GM18511 (cell line): ENCODE data around the gene SMAD6.

ENCODE experiments used
- ATAC-seq: cut with Tn5 transposase; IDR thresholded peaks from one replicate; pipeline ENCODE4 v1.9.1; 2021; ENCODE audit warnings: mild to moderate bottlenecking, moderate library complexity; ENCODE audit not compliant: unreplicated experiment

SMAD6 gene

DNA sequence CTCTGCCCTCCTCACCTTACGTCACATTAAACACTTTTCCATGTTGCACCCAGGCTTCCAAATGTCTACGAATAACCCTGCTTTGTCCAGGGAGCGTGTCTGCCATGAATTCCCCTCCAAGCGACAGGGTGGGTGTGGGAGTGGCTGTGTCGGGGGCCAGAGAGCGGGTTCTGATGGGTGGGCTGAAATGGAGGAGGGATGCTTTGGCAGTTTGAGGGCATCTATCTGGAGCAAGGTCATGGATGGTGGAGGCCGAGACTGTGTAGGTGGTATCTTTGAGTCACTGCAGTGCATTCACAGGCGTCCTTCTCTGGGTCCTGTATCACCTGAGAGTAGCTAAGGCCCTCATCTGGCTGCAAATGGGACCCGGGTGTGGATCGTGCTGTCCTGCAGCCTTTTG is 36.6 kb downstream of the SMAD6 start:
- ATAC-seq = no peak

DNA sequence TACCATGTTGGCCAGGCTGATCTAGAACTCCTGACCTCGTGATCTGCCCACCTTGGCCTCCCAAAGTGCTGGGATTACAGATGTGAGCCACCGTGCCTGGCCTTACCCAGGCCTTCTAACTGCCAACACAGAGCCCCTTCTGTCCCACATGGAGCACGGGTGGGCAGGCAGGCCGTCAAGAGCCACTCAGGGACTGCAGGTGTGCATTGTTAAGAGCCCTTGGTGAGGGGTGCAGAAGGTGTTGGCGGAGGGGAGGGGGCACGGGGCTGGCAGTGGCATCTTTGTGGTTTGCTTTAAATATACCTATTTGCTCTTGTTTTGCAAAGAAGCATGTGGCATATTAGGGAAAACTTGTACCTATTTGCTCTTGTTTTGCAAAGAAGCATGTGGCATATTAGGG is 37.3 kb downstream of the SMAD6 start:
- no peak for ATAC-seq

DNA sequence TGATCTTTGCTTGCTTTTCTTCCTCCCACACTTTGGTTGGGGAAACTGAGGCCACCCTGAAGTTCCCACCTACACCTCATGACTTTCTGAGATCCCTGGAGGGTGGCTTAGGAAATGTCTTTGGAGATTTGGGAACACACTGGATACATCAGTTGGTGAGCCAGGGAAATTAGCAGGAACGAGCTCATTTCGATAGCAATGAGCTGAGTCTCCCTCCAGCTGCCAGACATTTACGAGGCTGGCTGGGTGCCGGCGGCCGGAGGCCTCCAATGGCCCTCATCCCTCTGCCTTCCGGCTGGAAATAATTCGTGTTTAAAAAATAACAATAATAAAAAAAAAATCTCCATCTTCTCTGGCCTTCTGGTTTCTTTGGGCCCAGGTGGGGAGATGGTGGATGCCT is 38.8 kb downstream of the SMAD6 start:
- ATAC-seq = no peak

DNA sequence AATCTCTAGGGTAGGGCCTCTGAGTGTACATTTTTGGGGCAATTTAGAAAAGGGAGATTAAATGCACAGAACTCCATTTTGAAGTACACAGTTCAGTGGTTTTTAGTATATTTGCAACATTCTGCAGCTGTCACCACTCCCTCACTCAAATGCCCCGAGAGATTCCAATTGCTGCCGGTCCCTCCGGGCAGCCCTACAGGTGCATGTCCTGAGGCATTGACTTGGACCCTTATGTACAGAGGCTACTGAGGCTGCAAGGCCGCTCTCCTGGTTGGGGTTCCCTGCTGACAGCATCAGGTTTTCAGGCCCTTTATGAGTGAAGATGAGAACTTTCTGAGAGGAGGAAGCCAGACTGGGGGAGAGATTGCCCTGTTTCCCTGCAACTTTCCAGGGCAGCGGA is 39.6 kb downstream of the SMAD6 start:
- ATAC-seq = no peak

DNA sequence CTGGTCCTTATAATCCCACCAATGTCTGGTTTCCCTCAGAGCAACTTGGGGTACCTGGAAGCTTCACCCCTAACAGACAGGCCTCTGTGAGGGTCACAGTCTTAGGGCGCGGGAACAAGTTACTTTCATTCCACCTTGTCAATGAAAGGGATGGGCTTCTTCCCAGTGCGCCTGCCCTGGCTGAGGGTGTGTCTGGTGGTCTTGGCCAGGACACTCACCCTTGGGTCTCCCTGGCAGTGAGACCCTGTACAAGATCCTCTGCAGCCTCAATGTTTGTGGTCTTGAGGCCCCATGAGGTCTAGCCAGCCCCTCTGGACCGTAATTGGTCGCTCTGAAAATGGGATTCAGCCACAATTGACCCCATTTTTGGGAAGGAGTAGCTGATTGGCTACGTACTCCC is 40.2 kb downstream of the SMAD6 start:
- no peak for ATAC-seq

DNA sequence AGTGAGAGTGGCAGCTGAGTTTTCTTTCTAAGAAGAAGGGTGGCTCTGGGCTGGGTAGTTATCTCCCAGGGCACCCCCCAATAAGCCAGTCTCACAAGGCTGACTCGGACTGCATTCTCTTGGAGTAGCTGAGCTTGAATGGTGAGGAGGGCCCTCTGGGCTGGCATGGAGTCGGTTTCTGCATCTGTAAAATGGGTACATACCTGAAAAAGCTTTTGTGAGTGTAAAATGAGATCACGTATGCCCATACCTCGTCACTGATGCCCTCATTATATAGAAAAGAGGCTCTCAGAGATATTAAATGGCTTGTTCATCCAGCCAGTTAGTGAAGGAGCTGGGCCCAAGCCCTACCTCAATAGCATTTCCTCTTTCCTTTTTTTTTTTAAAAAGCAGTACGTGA is 41.2 kb downstream of the SMAD6 start:
- ATAC-seq = no peak

DNA sequence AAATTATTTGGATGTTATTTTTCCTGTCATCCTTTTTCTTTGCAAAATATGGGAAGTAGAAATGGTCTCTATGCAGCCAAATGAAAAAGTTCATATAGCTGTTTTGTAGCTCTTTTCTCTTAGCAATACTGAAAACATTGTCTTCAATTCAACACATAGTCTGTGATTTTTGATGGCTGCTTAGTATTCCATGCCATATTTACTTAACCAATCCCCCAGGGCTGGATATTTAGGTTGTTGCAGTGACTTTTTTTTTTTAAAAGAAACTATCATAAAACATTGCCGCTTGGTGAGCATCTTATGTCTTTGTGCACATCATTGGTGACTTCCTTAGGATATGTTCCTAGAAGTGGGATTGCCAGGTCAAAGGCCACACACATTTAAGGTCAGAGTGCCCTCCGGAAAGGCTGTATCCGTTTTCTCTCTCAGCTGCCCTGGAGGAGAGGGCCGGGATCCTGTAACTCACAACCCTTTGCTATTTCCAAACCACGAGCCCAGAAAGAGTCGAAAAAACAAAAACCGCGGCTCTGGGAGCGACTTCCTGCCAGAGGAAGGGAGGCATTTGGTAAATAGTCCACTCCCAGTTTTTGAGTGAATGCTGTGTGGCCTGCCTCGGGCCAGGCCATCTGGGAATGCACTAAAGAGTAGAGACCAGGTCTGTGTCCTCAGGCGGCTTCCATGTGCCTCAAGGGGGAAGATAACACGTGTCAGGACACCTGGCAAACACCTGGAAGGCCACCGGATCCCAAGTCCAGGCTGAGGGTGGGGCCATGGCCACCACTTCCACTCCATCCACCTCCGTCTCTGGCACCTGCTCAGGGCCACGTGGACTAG is 41.9 kb downstream of the SMAD6 start:
- no peak for ATAC-seq

DNA sequence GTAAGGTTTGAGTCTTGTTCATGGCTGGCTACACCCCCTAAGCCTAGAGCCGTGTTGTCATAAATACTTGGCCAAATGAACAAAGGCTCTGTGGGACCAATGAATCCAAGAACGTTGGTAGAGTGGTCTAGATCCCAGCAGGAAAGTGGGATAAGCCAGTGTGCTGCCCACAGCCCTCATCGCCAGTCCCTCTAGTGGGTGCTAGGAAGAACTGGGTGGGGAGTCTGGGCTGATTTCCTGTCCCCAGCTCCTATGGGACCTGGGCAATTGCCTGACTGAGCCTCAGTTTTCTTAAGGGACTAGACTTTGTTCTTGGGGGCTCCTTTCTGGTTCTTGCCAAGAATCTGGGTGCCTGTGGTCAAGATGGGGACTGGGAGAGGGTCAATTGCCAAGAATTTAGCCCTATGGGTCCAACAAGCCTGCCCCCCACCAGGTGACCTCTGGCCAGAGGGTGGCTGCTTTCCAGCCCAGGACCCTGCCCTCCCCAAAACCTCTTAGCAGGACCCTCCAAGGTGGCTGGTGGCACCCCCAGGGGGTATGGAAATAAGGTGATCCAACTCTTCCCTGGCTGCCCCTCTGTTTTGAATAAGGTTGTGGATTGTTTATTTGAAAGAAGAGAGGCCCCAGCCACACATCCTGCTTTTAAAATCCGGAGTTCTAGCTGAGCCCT is 42.7 kb downstream of the SMAD6 start:
- no peak for ATAC-seq

DNA sequence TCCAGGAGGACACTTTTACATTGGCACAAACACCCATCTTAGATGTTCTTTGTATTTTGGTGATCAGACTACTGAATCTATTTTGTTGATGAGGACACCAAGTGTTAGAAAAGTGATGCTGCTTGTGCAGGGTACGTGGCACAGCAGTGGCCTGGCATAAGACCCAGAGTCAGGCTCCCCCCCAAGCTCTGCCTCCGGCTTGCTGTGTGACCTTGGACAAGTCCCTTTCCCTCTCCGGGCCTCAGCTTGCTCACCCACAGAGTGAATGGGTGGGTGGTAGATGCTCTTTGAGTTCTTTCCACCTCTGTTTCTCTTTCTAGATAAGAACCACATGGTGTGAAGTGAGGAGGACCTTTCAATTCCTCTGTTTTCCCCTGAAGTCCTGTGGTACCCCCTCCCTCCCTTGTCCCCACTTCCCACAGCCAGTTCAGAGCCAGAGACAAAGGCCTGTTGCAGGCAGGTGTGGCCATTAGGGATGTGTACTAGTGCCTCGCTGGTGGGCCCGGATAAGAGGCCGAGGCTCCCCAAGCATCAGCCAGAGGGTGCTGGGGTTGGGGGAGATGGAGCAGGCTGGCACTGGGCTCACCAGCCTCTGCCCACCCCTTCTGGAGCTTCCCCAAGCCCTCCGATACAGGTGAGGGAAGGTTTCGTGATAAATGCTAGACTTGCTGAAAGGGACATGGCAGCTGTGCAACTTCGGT is 43.6 kb downstream of the SMAD6 start:
- no peak for ATAC-seq

DNA sequence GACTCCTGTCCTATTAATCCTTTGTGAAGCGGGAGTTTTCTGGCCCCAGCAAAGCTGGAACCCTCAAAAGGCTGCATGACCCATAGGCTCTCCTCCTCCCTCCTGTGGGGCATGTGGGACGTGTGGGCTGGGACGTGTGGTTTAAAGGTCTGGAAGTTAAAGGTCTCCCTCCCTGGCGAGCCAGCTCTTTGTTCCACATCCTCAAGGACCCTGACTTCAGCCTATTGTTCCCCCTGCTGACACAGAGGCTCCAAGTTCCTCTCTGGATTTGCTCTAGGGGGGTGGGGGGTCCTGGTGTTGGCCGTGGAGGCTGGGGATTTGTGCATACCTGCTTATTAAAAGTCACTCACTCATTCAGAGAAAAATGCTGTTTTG is 44.2 kb downstream of the SMAD6 start:
- ATAC-seq = no peak

DNA sequence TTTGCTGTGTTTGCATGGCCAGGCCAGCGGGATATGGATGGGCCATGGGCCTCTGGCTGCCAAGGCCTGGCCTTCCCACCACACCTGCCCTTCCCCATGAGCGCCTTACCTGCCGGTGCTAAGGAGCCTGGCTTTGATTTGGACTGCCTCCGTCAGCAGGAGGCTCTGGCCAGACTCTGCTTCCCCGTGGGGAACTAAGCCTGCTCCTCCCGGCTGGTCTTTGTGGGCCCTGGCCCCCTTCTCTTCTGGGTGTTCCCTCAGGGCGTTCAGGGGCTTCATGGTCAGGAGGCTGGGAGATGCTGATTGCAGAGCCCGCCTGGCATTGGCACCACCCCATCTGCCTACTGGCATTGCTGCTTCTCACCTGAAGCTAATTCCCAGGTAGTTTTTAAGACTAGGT is 45.2 kb downstream of the SMAD6 start:
- no peak for ATAC-seq

DNA sequence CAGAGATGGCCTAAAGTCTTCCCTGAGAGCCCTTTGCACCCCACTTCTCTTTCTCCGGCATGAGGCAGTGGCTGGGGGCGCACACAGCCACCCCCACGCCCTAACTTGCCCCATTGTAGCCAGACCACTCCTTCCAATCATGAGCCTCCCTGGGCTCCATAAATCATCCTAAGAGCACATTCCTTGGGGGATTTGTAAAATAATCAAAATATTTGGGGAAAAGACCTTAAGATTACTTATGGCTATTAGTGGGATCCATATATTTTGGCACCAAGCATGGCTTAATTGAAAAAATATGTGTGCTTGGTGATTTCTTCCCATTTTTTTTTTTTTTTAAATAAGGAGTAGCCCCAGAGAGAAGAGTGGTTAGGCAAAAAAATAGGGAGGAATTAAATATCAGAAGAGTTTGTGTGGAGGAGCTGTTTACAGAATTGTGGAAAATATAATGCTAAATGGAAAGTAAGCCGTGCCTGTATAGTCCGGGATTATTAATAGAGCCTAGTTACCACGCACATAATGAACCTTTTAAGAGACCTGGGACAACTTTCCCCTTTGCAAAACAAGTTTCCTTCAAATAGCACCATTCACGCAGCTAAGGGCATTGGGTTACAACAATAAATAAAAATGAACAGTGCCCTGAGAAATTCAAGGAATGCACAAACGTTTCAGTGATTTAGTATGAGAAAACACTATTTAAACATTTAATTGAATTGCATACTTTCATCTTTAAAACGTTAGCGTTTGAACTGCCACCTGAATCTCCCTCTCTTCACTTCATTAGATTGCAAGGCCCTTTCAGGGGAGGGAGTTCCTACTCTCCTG is 46.1 kb downstream of the SMAD6 start:
- no peak for ATAC-seq

DNA sequence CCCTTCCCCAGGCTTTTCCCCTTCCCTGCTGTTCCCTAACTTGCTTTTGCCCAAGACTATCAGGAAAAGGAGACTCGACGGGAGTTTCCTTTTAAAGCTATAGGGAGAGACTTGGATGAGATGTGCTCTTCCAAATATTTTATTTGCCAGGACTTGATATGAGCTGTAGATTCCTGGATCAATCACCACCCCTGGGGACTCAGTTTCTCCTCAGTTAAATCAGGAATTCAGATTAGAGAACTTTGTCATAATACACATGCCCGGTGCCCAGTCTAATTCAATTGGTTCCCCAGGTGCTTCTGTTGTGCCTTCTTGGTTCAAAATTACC is 46.6 kb downstream of the SMAD6 start:
- no peak for ATAC-seq

DNA sequence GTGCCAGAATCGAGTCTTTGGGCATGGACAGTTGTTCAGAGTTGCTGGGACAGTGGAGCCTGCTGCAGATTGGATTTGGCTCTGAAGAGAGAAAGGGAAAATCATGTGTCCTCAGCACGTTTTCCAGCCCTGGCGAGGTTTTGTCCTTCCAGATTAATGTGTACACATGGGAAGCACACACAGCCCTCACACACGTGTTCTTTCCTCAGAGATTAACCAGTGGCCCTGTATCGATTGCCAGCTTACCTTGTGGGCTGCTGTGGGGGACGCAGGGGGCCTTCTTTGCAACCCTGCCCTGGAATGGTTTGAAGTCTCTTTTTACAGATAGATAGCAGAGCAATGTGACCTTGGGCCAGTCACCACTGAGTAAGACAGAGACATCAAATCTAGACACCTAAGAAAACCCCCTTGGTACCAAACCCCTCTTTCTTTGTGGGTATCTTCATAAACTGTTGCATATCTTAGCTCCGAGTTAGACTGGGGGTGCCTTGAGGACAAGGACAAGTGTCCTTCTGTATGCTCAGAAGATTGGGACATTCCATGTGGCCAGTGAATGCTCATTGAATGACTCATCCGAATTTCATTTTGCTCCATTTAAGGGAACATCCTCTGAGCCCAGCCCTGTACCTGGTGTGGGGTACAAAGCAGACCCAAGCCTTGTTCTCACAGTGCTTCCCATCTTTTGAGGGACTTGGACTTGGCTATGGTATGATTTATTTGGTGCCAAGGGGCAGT is 48.0 kb downstream of the SMAD6 start:
- no peak for ATAC-seq

DNA sequence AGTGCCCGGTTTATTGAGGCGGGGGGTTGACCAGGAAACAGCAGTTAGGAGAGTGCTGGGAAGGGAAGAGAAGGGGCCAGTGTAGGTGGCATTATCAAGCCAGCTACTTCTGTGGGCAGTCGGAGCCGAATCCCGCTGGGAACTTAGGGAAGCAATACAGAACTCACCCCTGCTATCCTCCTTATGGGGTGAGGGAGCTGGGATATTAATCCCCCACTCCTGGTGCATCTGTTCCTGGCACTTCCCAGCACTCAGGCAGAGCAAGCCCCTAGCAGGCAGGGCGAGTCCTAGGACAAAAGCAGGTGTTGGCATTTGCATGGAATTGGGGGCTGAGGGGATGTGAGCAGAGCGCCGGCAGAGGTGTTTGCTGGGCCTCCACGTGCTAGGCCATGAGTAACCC is 48.6 kb downstream of the SMAD6 start:
- ATAC-seq = no peak

DNA sequence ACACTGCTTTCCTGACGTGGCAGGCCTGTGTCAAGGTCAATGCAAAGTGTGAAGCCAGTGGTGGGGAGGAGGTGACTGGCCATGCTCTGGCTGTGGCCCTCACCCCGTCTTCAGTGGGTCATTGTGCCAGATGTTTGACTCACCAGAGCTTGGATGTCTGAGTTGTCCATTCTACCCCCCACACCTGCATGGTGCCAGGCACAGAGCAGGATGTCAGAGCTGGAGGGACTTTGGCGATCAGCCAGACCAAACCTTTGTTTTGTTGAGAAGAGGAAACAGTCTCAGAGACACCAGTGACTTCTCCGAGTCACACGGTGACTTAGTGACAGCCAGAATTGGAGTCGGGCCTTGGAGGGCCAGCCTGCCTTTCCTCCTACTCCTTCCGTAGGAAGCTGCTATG is 49.5 kb downstream of the SMAD6 start:
- no peak for ATAC-seq

DNA sequence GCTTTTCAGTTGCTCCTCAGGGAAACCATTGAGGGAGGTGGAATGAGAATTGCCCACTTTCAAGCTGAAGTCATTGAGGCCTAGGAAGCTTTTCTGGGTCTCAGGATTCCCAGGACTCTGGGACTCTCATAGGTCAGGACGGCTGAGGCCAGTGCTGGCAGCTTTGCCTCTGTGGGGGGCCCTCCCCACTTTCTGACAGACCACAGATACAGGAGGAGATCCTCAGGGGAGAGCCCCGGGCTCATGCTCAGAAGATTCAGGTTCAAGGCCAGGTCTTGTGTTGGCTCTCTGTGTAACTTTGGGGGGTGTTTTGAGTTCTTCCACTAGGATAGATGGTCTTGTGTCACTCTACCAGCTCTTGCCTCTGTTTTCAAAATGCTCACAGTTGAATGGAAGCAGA is 50.0 kb downstream of the SMAD6 start:
- ATAC-seq = no peak

DNA sequence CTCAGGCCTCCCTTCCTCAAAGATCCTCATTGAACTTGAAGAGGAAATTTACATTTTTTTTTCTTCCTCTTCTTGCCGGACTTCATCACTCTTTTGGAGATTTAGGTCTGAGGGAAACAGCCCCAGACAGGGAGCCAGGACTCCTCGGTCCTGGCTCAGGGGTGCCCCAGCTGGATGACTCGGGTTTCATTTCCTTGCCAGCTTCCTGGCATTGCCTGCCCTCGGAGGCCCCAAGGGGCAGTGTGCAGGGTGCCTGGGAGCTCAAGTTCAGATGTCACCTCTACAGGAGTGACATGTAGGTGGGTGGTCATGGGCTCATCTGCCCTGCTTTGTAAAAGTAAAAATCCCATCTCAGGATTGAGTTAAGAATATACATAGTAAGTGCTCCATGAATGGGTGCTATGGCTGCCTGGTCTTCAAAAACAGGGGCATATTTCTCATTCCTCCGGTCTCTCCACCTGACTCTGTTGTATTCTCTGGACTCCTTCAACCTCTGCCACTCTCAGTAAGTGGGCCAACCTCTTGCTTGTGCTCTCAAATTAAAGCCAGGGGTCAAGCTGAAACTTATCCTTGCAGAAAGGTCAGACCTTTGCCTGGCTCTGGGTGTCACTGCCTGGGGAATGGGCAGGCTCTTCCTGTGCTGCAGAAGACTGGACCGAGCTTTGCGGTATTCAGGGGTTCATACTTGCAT is 51.8 kb downstream of the SMAD6 start:
- no peak for ATAC-seq

DNA sequence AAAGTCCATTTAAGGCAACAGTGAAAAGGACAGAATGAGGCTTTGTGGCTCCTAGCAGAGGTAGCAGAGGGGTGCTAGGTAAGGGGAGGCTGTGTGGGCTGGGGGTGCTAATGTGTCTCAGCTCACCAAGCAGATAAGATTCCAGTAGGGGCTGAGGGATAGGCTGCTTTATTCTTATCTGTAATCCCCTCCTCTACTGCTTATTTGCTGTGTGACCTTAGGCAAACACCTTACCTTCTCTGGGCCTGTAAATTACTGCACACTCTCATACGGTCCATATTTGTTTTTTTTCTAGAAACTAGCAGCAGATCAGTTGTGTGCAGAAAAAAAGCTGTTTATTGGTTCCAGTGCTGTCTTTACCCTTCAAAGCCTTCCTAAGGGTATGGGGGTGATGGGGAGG is 52.8 kb downstream of the SMAD6 start:
- ATAC-seq = no peak
